Uterus (tissue), 2 donors: Measurements from ENCODE around the gene UBAP1L.

ENCODE experiments used
- POLR2A ChIP-seq, 2 donors: fragments of 450-650 bp; IDR thresholded peaks; one replicate each; pipeline ENCODE4 v1.6.1; 2016; ENCODE audit warnings: antibody characterized with exemption in 2 of 2, mild to moderate bottlenecking in 1 of 2, moderate library complexity in 1 of 2
- TF ChIP-seq, protein P1 (sequence below), 4 experiments: fragments of 200-600 bp in 2 of 4; fragments of 450-650 bp in 2 of 4; sonication (generic) in 2 of 4; IDR thresholded peaks; one replicate each; pipeline ENCODE4 v1.5.1; 2016 to 2019; ENCODE audit warnings: antibody characterized with exemption in 4 of 4, mild to moderate bottlenecking in 2 of 4, moderate library complexity in 1 of 4

DNA sequence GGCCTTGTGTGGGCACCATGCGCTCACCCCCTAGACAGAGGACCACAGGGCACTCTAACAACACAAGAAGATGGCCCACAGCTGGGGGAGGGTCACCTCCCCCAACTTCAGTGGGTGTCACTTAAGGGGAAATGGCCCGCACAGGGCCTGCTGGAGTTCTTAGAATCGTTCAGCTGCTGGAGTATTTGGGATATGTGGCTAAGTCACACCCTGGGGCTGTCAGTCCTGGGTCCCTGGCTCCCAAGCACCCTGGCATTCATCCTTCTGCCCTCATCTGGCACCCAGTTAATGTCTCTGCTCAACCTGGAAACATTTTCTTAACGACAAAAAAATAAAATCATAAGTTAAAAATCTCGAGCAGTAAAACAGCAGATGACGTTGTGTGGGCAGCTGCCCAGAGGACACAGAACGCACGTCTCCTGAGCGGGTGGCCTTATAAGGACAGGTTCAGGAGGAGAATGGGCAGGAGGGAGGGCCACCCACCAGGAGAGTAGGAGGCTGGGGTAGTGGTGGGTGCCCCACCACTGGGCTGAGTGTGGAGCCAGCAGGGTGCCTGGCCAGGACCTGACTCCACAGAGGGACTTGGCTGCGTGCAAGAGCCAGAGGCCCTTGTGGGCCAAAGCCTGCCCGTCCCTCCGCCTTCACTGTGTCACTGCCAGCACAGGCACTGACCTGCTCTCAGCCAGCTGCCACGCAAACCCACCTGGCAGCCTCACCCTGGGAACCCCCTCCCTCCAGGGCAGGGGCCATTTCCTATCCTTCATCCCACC, 26.9 kb downstream of the UBAP1L start:
- TF ChIP-seq, protein P1, sequence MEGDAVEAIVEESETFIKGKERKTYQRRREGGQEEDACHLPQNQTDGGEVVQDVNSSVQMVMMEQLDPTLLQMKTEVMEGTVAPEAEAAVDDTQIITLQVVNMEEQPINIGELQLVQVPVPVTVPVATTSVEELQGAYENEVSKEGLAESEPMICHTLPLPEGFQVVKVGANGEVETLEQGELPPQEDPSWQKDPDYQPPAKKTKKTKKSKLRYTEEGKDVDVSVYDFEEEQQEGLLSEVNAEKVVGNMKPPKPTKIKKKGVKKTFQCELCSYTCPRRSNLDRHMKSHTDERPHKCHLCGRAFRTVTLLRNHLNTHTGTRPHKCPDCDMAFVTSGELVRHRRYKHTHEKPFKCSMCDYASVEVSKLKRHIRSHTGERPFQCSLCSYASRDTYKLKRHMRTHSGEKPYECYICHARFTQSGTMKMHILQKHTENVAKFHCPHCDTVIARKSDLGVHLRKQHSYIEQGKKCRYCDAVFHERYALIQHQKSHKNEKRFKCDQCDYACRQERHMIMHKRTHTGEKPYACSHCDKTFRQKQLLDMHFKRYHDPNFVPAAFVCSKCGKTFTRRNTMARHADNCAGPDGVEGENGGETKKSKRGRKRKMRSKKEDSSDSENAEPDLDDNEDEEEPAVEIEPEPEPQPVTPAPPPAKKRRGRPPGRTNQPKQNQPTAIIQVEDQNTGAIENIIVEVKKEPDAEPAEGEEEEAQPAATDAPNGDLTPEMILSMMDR (IDR thresholded peaks at IDR 0.05) = no peak
- peak; percentile 7 to 63 for TF ChIP-seq POLR2A (IDR thresholded peaks at IDR 0.05)
